GM12878 (cell line): ENCODE results near the gene MED13L. TPM values are rescaled to one million over a fixed set of nuclear protein-coding genes. Genes with fewer than 3 reads are reported as not detected.
A peak's percentile ranks its signal among the peaks of the same experiment; 100 is the strongest.

ENCODE experiments used
- ATAC-seq: fragments of 200-7000 bp; cut with Tn5 transposase; 3 replicates; pipeline ENCODE4 v1.9.1; 2020; ENCODE audit warnings: mild to moderate bottlenecking, moderate library complexity
- BruUV-seq: library from RNA; stranded (reverse); fragments of 400-500 nt; replicated peaks from 2 replicates; lab custom pipeline; 2021; lab: Mats Ljungman, UMichigan
- CTCF ChIA-PET: fragments of 300-600 bp; sonication (Branson Sonifier 250); formaldehyde crosslinking; extraction: SDS; loops from one replicate; lab custom pipeline; 2021; ENCODE audit warnings: inconsistent platforms; lab: Yijun Ruan, JAX
- POLR2A ChIA-PET: fragments of 350-600 bp; formaldehyde crosslinking; extraction: SDS; loops from one replicate; lab custom pipeline; 2021; ENCODE audit warnings: inconsistent platforms; lab: Charles Lee
- RAD21 ChIA-PET: fragments of 300-600 bp; sonication (Branson Sonifier 250); formaldehyde crosslinking; loops from one replicate; lab custom pipeline; 2023; ENCODE audit warnings: antibody characterized with exemption; ENCODE audit not compliant: unreplicated experiment; lab: Charles Lee
- SMC1A ChIA-PET: fragments of 300-600 bp; sonication (Branson Sonifier 250); formaldehyde crosslinking; loops from one replicate; lab custom pipeline; 2023; ENCODE audit not compliant: unreplicated experiment, uncharacterized antibody; lab: Charles Lee
- DNase-seq: peaks from one replicate; pipeline ENCODE4 v3.0.0-alpha.2; 2011; ENCODE audit warnings: low read depth, low spot score
- FAIRE-seq: peaks from 3 replicates; lab custom pipeline; 2011; peaks lifted over from hg19 to GRCh38; lab: Jason Lieb, UNC
- H2AFZ ChIP-seq: 2 replicates; pipeline ENCODE4 v1.6.0; 2011; ENCODE audit warnings: low read depth, low read length, control low read depth; ENCODE audit not compliant: control insufficient read depth
- H3K27ac ChIP-seq: 2 replicates; pipeline ENCODE4 v1.5.1; 2011; ENCODE audit warnings: control low read depth; ENCODE audit not compliant: control insufficient read depth, insufficient read depth
- H3K27me3 ChIP-seq, 2 experiments: replicated peaks in 1 of 2; 2 replicates each; pipeline versions ENCODE4 v1.6.0 to v1.6.1; 2011; ENCODE audit warnings: low read length in 1 of 2; ENCODE audit not compliant: control insufficient read depth in 2 of 2, insufficient read depth in 2 of 2
- H3K36me3 ChIP-seq, 2 experiments: 2 replicates each; pipeline ENCODE4 v1.5.1; 2011; ENCODE audit warnings: low read length in 1 of 2; ENCODE audit not compliant: control insufficient read depth in 2 of 2, insufficient read depth in 2 of 2
- H3K4me1 ChIP-seq: 2 replicates; pipeline ENCODE4 v1.6.1; 2011; ENCODE audit warnings: mild to moderate bottlenecking, low read length, moderate library complexity, mixed read lengths; ENCODE audit not compliant: control insufficient read depth, insufficient read depth
- H3K4me2 ChIP-seq: 2 replicates; pipeline ENCODE4 v1.6.0; 2011; ENCODE audit warnings: control low read depth; ENCODE audit not compliant: control insufficient read depth, insufficient read depth
- H3K4me3 ChIP-seq: fragments of 200-600 bp; sonication (generic); 2 replicates; pipeline ENCODE4 v1.5.1; 2016
- H3K79me2 ChIP-seq: 2 replicates; pipeline ENCODE4 v1.6.0; 2011; ENCODE audit warnings: low read length; ENCODE audit not compliant: control insufficient read depth, insufficient read depth
- H3K9ac ChIP-seq: 2 replicates; pipeline ENCODE4 v1.8.0; 2011; ENCODE audit warnings: low read length, control low read depth, mixed read lengths; ENCODE audit not compliant: control insufficient read depth, insufficient read depth
- H3K9me3 ChIP-seq: replicated peaks from 3 replicates; pipeline ENCODE4 v1.5.1; 2011; ENCODE audit warnings: mild to moderate bottlenecking, low read length; ENCODE audit not compliant: control insufficient read depth, insufficient read depth
- H4K20me1 ChIP-seq: 2 replicates; pipeline ENCODE4 v1.6.0; 2011; ENCODE audit not compliant: control insufficient read depth, insufficient read depth
- BHLHE40 ChIP-seq, 2 experiments: fragments of 450-650 bp in 1 of 2; IDR thresholded peaks; 2 replicates each; pipeline ENCODE4 v1.6.1; 2011 to 2017; ENCODE audit warnings: low read depth in 2 of 2, borderline replicate concordance in 1 of 2, improper control_type of control experiment in 1 of 2, low read length in 1 of 2, mild to moderate bottlenecking in 1 of 2
- CTCF ChIP-seq, 3 experiments: IDR thresholded peaks in 2 of 3; conservative IDR thresholded peaks in 1 of 3; 2 replicates each; pipeline ENCODE4 v1.5.1; 2011; ENCODE audit warnings: low read depth in 3 of 3, low read length in 3 of 3, mild to moderate bottlenecking in 3 of 3, control low read depth in 2 of 3, moderate library complexity in 2 of 3, inconsistent platforms in 1 of 3, mixed read lengths in 1 of 3; ENCODE audit not compliant: control insufficient read depth in 2 of 3, insufficient read depth in 1 of 3; ENCODE audit errors: extremely low read depth in 1 of 3
- FOXM1 ChIP-seq: IDR thresholded peaks from 2 replicates; pipeline ENCODE4 v1.6.1; 2012; ENCODE audit warnings: low read depth, mild to moderate bottlenecking, inconsistent platforms, low read length, moderate library complexity
- HDGF ChIP-seq: fragments of 450-650 bp; IDR thresholded peaks from 2 replicates; pipeline ENCODE4 v1.6.1; 2016; ENCODE audit warnings: antibody characterized with exemption
- KLF5 ChIP-seq: fragments of 450-650 bp; IDR thresholded peaks from 2 replicates; pipeline ENCODE4 v1.6.1; 2014; ENCODE audit warnings: mild to moderate bottlenecking; ENCODE audit not compliant: partially characterized antibody
- POU2F2 ChIP-seq: IDR thresholded peaks from 3 replicates; pipeline ENCODE4 v1.6.1; 2011; ENCODE audit warnings: low read depth, mild to moderate bottlenecking, low read length, borderline replicate concordance
- RAD51 ChIP-seq: fragments of 450-650 bp; IDR thresholded peaks from 2 replicates; pipeline ENCODE4 v1.6.1; 2016; ENCODE audit warnings: moderate library complexity, mild to moderate bottlenecking, inconsistent platforms
- RBBP5 ChIP-seq: fragments of 200-600 bp; sonication (generic); conservative IDR thresholded peaks from 2 replicates; pipeline ENCODE4 v1.6.1; 2016
- RUNX3 ChIP-seq: IDR thresholded peaks from 2 replicates; pipeline ENCODE4 v1.6.1; 2012; ENCODE audit warnings: low read length, inconsistent platforms
- SMAD1 ChIP-seq: fragments of 450-650 bp; IDR thresholded peaks from 2 replicates; pipeline ENCODE4 v1.6.1; 2018; ENCODE audit warnings: mild to moderate bottlenecking, low read depth; ENCODE audit not compliant: partially characterized antibody
- SMC3 ChIP-seq: IDR thresholded peaks from 2 replicates; pipeline ENCODE4 v1.6.1; 2011; ENCODE audit warnings: low read length, improper control_type of control experiment, borderline replicate concordance
- SREBF1 ChIP-seq: IDR thresholded peaks from 2 replicates; pipeline ENCODE4 v1.6.1; 2012; ENCODE audit warnings: mild to moderate bottlenecking, low read length
- YY1 ChIP-seq: IDR thresholded peaks from 2 replicates; pipeline ENCODE4 v1.6.1; 2011; ENCODE audit warnings: low read depth, mild to moderate bottlenecking, low read length
- ZNF384 ChIP-seq: IDR thresholded peaks from 2 replicates; pipeline ENCODE4 v1.6.1; 2012; ENCODE audit warnings: low read depth, mild to moderate bottlenecking, low read length, improper control_type of control experiment, borderline replicate concordance
- WGBS: methylation state at CpG from one replicate; pipeline ENCODE4 v1.1.6; 2016; ENCODE audit warnings: low lambda C conversion rate; ENCODE audit not compliant: insufficient replicate concordance, insufficient coverage; ENCODE audit errors: missing lambda C conversion rate; 5-methylcytosine and 5-hydroxymethylcytosine counted together
- in situ Hi-C: fragments of 300-500 bp; cut with MboI; formaldehyde crosslinking; loops from 9 replicates; pipeline ENCODE4 v1.14.3; 2018; ENCODE audit warnings: mixed read lengths
- intact Hi-C: fragments of 100-400 bp; cut with micrococcal nuclease; formaldehyde crosslinking; loops from one replicate; pipeline ENCODE4 v1.14.2; 2022; ENCODE audit not compliant: unreplicated experiment
- polyA plus RNA-seq, 11 experiments: library from polyadenylated mRNA; depleted of rRNA in 4 of 11; unstranded in 6 of 11; stranded (reverse) in 5 of 11; fragments of >200 nt; fragmentation: Nextera tagmentation in 4 of 11; fragmentation: Illumina TruSeq in 1 of 11; extraction: Ambion mirVana in 4 of 11; extraction: Trizol in 1 of 11; gene quantifications; 1 replicate in 1 of 11; 2 replicates in 10 of 11; pipeline versions ENCODE4 v1.2.1 to v1.2.3, GENCODE V29; 2011 to 2016; ENCODE audit warnings: inconsistent platforms in 2 of 11, missing spikeins in 2 of 11, low read depth in 1 of 11
- total RNA-seq, 4 experiments: library from RNA; depleted of rRNA in 3 of 4; stranded (reverse); fragments of >200 nt in 3 of 4; fragmentation: Illumina TruSeq in 1 of 4; extraction: Trizol in 1 of 4; gene quantifications; 2 replicates each; pipeline versions ENCODE4 v1.2.1 to v1.2.3, GENCODE V29; 2013 to 2021
- TF ChIP-seq, protein P1 (sequence below): fragments of 150-350 bp; IDR thresholded peaks from 2 replicates; pipeline ENCODE4 v1.6.1; 2014; ENCODE audit warnings: mild to moderate bottlenecking, low read depth, low read length
- TF ChIP-seq, protein P2 (sequence below): fragments of 450-650 bp; IDR thresholded peaks from 2 replicates; pipeline ENCODE4 v1.6.1; 2016; ENCODE audit warnings: mild to moderate bottlenecking, moderate library complexity, borderline replicate concordance

The MED13L gene
- total and polyA plus RNA-seq, 10 of the 15 experiments (the other 5 are each of a cell fraction or from before 2014, with no cell fraction given): 3.7 to 30.1 (median 9.1) TPM

GRCh38 chr12:116066381-116067230 is 210.9 kb downstream of the MED13L start:
- FAIRE-seq (peak; percentile 31), DNase-seq (no peak), ATAC-seq (peak; percentile 84)
- intact Hi-C loops (loop anchor here (2.0 to 5.0 kb wide), 2 partner anchors 49 to 128 kb away; no protein-coding TSS in a partner anchor), in situ Hi-C loops (no loop called here)
- ChIA-PET POLR2A (no interaction called here), CTCF (interaction anchor here (1.4 to 2.2 kb wide), 2 partner anchors 11 to 169 kb away, joined by 7 to 14 read pairs; no protein-coding TSS in a partner anchor), SMC1A (no interaction called here), RAD21 (no interaction called here)
- H3K79me2 ChIP-seq: no peaks in the 10 kb centered on the region
- H3K9me3 ChIP-seq: no peaks in the 10 kb centered on the region
- H3K36me3 ChIP-seq: no peaks in the 10 kb centered on the region
- BruUV-seq: no TSS peak
- H3K27ac ChIP-seq: no peak overlapping the region
- no peak overlapping the region for H3K4me2 ChIP-seq
- H3K9ac ChIP-seq: no peak overlapping the region
- H3K4me3 ChIP-seq: no peak overlapping the region
- H4K20me1 ChIP-seq: no peaks in the 10 kb centered on the region
- H3K27me3 ChIP-seq: no peaks in the 10 kb centered on the region
- WGBS: 30% methylated on average over 7 of the region's 7 CpGs
- H3K4me1 ChIP-seq: no peaks in the 10 kb centered on the region
- H2AFZ ChIP-seq: no peak overlapping the region
- TF ChIP-seq SREBF1 (no peak), KLF5 (no peak), FOXM1 (peak; percentile 46; the same call in 1 of the 2 replicates), RUNX3 (peak; percentile 49), BHLHE40 (IDR thresholded peaks at IDR 0.05; ENCODE audit: borderline replicate concordance in 1 of 2, low read depth in 2 of 2, low read length in 1 of 2) (peak in 1 of 2 experiments; percentile 15; a peak in 1 of 4 replicates), ZNF384 (peak; percentile 95), CTCF (IDR thresholded peaks at IDR 0.05 in 2 of 3, conservative IDR thresholded peaks at IDR 0.05 in 1 of 3; ENCODE audit: control insufficient read depth in 2 of 3, extremely low read depth in 1 of 3, insufficient read depth in 1 of 3, low read depth in 3 of 3, low read length in 3 of 3) (peak; percentile 77 to 89 (median 87)), SMAD1 (no peak), YY1 (peak; percentile 75), RAD51 (peak; percentile 17; the same call in 1 of the 2 replicates), POU2F2 (0 out of 3 replicates have a peak, but pooled peaks have one; percentile 26), RBBP5 (no peak), HDGF (no peak), SMC3 (peak; percentile 66; the same call in 1 of the 2 replicates)
- TF ChIP-seq, protein P1, sequence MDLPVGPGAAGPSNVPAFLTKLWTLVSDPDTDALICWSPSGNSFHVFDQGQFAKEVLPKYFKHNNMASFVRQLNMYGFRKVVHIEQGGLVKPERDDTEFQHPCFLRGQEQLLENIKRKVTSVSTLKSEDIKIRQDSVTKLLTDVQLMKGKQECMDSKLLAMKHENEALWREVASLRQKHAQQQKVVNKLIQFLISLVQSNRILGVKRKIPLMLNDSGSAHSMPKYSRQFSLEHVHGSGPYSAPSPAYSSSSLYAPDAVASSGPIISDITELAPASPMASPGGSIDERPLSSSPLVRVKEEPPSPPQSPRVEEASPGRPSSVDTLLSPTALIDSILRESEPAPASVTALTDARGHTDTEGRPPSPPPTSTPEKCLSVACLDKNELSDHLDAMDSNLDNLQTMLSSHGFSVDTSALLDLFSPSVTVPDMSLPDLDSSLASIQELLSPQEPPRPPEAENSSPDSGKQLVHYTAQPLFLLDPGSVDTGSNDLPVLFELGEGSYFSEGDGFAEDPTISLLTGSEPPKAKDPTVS: no peak
- TF ChIP-seq, protein P2, sequence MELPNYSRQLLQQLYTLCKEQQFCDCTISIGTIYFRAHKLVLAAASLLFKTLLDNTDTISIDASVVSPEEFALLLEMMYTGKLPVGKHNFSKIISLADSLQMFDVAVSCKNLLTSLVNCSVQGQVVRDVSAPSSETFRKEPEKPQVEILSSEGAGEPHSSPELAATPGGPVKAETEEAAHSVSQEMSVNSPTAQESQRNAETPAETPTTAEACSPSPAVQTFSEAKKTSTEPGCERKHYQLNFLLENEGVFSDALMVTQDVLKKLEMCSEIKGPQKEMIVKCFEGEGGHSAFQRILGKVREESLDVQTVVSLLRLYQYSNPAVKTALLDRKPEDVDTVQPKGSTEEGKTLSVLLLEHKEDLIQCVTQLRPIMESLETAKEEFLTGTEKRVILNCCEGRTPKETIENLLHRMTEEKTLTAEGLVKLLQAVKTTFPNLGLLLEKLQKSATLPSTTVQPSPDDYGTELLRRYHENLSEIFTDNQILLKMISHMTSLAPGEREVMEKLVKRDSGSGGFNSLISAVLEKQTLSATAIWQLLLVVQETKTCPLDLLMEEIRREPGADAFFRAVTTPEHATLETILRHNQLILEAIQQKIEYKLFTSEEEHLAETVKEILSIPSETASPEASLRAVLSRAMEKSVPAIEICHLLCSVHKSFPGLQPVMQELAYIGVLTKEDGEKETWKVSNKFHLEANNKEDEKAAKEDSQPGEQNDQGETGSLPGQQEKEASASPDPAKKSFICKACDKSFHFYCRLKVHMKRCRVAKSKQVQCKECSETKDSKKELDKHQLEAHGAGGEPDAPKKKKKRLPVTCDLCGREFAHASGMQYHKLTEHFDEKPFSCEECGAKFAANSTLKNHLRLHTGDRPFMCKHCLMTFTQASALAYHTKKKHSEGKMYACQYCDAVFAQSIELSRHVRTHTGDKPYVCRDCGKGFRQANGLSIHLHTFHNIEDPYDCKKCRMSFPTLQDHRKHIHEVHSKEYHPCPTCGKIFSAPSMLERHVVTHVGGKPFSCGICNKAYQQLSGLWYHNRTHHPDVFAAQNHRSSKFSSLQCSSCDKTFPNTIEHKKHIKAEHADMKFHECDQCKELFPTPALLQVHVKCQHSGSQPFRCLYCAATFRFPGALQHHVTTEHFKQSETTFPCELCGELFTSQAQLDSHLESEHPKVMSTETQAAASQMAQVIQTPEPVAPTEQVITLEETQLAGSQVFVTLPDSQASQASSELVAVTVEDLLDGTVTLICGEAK: no peak
